Kidney capillary endothelial cell (primary cell): ENCODE data around the gene DTX3.
"Not testable (repeated sequence)": the region's sequence is repeated elsewhere in the genome, so short reads cannot be mapped to it uniquely, and the experiment has no call there.

ENCODE experiments used
- DNase-seq: peaks from one replicate; pipeline ENCODE4 v3.0.0-alpha.2; 2018; ENCODE audit warnings: low spot score

Gene DTX3

DNA sequence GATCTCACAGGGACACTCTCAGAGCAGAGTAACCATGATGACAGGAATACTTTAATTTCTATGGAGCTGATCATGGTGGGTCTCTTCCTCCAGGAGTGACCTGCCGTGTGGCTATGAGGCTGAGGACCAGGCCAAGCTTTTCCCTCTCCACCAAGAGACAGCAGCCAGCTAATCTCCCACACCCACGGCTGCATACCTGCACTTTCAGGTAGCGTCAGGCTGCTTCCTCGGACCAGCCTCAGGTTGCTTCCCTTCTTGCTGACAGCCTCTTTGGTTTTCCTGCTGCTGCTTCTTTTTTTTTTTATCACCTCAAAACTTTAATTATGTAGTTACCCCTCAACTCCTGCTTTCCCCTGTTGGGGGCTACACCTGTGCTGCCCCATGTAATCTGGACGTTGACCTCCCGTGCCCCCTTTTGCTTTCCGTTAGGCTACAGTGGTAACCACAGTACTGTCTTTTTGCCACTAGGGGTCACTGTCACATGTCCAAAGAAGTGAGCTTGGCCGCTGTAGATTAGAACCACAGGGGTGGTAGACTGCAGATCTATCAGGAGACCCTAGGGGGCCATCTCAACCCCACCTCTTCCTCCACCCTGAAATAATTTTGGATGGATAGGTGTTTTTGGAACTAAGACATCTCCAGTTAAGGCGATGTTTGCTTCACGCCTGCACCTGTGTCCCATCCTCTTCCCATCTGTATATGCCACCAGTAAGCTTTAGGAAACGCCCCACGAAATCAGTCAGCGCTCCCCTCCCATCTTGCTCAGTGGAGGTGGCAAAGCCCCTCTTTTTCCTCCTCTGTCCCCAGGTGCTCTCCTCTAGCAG, 21.4 kb upstream of the DTX3 start:
- peak; percentile 80 for DNase-seq

DNA sequence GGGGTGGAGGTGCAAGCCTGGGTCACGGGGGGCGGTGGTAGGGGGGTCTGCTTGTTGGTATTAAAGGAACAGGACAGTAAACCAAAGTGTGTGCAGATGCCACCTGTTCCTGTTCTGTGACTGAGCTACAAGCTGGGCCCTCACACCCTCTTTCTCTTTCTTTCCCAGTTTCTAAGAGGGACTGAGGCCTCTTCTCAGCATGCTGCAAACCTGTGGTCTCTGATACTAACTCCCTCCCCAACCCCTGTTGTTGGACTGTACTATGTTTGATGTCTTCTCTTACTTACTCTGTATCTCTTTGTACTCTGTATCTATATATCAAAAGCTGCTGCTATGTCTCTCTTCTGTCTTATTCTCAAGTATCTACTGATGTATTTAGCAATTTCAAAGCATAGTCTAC, 20.6 kb upstream of the DTX3 start:
- DNase-seq = no peak

DNA sequence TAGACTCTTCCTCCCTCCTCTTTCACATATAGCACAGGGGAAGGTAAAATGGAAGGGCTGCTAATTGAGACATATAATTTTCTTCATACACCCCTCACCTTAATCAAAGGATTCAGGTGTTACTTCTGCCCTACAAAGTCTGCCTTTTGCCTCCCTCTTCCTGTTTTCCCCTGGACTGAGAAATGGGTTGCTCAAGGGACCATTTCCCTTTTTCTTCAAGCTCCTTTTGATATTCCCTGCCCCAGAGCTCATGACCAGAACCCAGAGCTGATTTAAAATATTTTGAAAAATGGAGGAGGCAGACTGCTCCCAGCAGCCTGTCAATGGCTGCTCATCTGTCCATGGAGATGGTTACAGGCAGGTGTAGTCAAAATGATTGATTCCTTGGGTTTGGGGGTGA, 19.9 kb upstream of the DTX3 start:
- no peak for DNase-seq

DNA sequence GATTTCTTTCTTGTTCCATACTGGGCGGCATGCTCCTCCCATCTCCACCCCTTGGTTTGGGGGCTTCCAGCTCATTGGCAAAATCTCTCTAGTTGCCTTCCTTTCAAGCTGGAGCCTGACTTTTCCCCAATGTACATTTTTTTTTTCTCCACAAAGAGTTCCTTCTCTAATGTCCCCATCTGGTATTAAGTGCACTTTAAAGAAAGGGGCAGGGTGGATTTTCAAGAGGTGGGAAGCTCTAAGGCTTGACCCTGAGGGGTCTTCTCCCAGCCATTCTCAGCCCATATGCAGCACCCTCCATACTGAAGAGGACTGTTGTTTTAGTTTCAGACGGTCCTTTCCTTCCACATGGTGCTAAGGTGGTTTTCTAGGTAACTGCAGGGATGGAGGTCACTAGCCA, 19.5 kb upstream of the DTX3 start:
- DNase-seq = no peak

DNA sequence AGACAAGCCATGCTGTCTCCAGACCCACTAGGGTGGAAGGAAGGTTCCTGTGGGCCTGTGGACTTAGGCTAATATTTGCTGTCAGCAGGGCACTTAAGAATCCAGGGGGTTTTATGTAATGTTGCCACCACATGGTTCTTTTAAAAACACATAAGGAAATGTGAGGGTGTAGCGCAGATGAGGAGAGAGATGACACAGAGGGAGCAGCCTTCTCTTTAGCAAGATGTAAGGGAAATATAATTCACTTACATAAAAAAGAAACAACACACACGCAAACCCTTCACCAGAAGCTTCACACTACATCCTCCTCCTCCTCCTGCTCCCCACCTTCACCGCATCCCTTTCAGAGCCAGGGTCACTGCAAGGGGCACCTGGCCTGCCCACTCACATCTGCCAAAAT, 18.5 kb upstream of the DTX3 start:
- DNase-seq = no peak

DNA sequence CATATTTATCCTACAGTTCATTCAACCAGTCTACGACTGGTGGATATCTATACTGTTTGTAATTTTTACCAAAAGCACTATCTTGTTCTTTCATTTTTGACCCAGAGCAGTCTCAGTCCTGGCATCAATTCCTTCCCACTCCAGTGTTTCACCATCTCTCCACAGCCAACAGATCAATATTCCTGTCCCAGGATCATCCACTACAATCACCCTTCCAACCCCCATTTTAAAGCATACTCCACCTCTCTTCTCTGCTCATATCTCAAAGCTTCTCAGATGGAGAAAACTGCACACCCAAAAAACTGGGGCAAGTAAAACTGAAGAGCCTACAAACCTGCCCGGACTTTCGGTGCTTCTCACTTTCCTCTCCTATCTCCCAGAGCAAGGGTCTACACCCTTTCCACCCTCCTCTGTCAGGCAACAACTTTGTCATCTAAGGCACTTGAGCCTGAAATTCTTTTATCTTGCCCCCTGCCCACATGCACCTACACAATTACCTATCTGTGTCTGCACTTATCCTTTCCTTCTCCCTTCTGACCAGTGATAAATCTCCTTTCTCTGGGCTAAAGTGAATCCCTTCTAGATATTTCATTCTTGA, 17.7 kb upstream of the DTX3 start:
- no peak for DNase-seq

DNA sequence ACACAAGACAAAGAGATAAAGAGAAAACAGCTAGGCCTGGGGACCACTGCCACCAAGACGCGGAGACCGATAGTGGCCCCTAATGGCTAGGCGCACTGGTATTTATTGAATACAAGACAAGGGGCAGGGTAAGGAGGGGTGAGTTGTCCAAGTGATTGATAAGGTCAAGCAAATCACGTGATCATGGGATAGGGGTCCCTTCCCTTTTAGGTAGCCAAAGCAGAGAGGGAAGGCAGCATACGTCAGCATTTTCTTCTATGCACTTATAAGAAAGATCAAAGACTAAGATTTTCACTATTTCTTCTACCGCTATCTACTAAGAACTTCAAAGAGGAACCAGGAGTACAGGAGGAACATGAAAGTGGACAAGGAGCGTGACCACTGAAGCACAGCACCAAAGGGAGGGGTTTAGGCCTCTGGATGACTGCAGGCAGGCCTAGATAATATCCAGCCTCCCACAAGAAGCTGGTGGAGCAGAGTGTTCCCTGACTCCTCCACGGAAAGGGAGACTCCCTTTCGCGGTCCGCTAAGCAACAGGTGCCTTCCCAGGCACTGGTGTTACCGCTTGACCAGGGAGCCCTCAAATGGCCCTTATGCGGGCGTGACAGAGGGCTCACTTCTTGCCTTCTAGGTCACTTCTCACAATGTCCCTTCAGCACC, 15.5 kb upstream of the DTX3 start:
- not testable (repeated sequence) for DNase-seq

DNA sequence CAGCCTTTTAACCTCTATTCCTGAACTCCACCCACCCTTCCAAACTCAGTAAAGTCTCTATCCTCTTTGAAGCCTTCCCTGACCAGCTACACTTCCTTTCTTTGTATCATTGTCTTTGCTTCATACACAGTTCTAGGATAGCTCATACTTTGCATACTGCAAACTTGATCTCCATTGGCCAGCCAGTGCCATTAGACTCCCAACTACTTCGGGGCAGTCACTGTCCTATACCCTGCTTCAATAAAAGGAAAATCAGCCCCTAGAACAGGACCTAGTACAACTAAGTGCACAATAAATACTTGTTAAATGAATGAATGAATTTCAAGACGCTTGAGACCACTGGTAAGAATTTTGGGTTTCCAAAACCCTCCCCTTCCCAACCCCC, 14.2 kb upstream of the DTX3 start:
- no peak for DNase-seq

DNA sequence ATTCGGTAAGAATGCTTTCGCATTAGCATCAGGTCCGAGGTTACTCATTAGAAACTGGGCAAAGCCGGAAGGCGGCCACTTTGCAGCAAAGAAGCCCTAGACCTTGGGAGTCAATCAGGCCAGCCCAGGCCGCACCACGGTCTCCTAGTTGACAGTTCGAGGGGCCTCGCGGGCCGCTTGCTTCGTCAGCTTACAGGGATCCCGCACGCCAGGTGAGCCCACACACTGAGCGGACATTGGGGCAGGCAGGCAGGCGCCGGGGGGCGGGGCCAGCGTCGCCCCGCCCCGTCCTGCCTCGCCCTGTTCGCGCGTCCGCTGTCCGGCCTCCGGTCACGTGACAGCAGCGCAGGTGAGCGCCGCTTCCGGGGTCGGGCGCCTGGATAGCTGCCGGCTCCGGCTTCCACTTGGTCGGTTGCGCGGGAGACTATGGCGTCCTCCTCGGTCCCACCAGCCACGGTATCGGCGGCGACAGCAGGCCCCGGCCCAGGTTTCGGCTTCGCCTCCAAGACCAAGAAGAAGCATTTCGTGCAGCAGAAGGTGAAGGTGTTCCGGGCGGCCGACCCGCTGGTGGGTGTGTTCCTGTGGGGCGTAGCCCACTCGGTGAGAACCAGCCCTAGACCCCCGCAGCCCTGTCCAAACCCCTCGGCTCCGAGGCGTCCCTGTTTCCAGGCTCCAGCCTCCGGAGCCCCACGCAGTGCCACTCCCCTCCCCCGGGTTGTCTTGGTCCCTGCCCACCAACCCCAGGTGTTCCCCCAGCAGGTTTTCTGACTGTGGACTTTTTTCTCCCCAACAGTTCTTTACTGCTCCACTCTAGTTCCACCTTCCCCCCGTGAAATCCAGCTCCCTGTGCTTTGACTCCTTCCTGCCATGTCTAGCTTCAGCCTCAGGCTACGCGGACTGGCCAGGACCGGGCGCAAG, 13.5 kb upstream of the DTX3 start, which contains the start of gene PIP4K2C:
Gene PIP4K2C (plus strand): TSS at position 329 of the 918 bp plus-strand sequence. CDS start 98 bp downstream, at position 427.
- no peak for DNase-seq

DNA sequence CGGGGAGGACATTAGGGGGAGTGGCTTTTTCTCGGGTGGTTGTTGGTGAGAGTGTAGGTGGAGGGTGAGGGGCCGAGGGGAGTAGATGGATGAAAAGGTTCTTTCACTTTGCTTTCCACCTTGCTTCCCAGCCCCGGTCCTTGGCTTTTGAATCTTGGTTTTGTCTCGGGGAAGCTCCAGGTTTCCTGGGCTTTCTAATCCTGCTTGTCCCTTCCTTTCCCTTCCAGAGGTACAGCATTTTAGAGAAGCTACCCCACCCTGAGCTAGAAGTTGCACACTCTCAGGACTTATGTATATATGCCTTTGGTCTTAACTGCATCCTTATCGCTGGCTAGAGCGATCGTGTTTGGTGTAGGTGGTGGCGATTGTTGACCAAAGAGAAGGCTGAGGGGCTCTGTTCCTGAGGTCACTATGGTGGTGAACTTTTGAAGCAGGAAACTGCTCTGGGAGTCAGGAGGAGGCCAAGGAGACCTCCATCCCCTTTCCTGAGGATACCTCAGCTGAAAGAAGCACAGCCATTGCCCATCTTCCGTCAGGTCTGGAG, 12.8 kb upstream of the DTX3 start:
- DNase-seq = no peak

DNA sequence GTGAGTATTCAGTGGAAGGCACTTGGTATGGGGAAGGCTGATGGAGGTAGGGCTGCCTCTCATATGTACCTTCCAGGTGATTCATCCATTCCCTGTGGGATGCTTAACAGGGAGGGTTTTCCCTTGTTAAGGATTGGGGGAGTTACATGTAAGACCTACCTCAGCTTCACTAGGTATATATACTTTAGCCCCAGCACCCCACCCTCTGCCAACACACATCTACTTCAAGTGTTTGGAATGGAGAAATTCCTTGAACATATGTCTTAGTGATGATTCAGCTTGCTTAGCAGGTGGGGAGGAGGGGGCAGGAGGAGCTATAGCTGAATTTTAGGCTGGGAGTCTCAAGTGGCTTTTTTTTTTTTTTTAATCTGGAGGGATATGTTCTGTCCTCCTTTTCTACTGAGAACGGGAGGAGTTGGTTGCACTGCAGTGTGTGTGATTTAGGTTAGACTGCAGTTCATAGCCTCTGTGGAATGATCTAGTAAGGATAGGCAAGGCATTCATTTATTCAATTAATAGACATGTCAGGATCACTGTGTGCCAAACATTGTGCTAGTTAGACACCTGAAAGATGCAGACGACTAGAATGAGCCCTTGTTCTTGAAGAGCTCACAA, 12.0 kb upstream of the DTX3 start:
- no peak for DNase-seq

DNA sequence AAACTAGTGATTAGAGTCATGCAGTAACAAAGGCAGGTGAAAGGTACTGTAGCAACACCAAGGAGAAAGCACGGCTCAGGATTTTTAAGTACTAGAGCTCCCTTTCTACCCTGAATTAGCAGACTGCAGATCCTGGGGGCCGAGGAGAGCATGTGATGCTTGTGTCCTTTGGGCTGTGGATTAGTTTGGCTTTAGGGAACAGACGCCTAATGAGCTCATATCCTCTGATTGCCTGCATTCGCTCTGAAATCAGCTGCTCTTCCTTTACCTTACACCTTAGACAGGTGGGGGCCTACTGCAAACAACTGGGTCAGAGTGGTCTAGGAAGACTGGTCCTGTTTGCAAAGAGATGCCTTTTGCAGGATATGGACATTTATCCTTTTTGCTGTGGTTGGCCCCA, 11.4 kb upstream of the DTX3 start:
- DNase-seq = no peak

DNA sequence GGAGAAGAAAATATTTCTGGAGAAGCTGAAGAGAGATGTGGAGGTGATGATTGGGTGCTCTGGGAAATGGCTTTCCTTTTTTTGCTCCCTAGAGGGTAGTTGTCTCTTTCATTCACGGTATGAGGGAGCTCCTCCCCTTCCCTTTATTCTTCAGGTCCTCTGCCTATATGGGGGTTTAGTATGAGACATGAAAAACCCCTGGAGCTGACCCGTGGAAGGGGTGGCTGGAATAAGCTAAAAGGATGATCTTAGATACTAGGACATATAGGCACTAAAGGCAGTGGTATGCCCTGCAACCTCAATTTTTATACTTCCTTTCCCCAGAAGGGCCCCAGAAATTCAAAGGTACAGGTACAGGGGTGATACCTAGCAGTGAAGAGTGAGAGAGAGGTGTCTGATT, 4.2 kb upstream of the DTX3 start:
- no peak for DNase-seq

DNA sequence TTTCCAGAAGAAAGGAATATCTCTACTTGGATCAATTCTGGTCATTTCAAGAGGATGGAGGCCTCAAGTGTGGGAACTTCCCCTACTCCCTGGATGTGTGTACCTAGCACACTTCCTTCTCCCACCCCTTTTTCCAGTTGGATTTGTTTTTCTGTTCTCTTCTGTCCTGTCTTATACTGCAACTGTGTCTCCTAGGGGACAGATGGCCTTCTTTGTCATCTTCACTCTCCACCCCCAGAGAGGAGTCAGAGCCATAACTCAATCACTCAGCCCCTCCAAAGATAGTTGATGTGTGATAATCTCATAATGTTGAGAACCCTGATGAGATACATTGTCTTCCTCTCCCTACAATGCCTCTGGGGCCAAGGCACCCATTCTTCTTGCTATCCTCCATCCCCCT, 2.1 kb upstream of the DTX3 start:
- DNase-seq = no peak

DNA sequence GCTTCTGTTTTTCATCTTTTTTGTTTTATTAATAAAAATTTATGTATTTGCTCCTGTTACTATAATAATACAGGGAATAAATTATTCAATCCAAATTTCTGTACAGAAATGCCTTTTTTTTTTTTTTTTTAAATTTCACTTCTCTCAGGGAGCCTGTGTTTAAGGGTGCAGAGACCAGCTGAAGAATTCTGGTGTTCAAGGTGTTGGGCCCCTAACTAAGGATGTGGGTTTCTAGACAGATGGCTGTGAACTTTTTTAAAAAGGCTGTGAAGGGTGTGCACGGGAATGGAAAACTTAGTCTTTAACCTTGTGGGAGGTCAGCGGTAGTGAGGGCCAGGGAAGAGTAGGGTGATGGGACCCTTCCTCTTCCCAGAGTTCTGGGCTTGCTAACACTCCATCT, 1.3 kb upstream of the DTX3 start:
- no peak for DNase-seq

DNA sequence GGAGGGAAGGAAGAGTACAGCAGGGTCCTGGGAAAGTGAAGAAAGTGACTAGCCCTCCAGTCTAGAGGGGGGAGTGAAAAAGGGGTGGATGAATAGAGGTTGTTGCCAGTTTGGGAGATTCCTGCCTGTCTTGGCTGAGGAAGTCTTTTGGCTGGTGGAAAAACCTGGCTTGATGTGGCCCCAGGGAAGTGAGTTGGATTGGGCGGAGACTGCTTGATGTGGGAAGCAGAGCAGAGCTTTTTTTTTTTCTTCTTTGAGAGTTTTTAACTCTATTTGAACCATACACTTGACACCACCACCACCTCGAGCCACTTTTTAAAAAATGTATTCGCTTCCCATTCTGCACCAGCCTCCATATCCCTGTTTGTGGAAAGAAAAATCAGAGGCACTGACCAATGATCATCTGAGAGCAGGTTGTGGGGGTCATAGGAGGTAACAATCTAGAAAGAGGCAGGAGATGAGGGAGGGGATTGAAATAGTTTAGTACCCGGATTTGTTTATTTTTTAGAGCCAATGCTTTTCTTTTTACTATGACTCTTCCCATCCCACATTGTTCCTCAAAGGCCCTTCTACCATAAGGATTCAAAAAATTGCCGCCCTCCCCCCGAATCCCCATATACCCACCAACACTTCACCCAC, 690 bp upstream of the DTX3 start:
- DNase-seq = no peak

DNA sequence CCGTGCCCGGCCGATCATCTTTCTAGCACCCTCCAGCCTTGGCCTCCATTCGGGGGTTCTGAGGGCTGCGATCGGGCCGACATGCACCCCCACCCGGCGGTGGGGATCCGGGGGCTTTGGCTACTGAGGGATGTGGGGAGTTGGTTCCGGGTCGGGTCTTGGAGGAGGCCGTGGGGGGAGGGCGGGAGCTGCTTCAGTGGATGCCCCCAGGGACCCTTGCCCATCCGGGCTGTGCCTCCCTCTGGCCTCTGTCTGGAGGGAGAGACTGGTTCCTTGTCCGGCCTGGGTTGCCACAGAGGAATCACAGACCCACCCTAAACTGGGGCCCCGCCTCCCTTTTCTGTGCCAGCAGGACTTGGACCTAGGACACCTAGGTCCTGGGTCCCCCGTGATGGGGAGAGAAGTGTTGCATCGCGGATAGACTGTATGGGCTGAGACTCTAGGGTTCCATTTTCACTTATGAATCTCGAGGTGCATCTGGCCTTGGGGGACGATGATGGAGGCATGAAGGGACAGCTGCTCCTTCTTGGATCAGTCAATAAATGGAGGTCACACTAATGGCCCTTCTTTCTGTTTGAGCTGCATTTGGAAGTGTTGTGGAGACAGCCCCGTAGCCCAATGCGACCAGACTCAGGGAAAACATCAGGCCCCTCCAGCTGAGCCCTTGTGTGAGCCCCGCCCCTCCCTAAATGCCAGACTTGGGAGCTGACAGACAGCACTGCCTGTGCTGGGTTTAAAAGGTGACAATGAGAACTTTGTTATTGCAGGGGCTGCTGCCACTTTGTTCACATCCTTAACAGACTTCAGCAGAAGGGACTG, 577 bp downstream of the DTX3 start:
- DNase-seq = no peak

DNA sequence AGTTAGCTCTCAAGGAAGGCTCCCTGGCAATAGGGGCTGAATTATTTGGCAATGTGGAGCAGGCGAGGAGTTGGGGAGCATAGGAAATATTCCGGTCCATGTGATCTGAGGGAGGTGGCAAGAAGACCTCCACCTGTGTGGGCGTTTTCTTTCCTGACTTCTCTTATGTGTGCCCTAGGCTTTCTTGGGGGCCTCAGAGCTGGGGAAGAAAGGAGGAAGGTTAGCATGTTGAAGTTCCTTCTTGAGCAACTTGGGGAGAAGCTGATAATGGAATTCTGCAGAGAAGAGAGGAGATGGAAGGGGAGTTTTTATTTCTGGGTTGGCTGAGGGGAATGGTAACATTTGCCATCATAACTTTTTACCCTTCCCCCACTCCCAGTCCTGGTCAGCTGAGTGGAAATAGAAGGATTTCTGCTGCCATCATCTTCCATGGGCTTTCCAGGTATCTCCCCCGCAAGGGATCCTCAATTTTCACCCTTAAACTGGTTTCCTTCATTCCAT, 1.2 kb downstream of the DTX3 start:
- no peak for DNase-seq

DNA sequence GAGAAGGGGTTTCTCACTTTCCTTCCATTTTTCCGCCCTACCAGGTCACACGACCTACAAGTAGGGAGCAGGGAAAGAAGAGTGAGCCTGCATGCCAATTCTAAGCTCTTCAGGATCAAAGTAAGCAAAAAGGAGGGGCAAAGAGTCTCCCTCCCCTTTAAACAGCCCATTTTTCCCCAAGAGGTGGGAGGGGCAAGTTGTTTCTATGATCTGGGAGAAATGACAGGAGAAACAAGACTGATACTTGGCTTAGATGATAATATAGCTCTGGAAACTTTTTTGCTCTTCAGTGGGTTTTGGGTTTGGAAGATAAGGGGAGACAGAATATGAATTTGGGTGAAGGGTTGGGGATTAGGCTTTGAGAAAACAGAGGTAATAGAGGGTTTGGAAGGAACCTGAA, 1.8 kb downstream of the DTX3 start:
- DNase-seq = no peak

DNA sequence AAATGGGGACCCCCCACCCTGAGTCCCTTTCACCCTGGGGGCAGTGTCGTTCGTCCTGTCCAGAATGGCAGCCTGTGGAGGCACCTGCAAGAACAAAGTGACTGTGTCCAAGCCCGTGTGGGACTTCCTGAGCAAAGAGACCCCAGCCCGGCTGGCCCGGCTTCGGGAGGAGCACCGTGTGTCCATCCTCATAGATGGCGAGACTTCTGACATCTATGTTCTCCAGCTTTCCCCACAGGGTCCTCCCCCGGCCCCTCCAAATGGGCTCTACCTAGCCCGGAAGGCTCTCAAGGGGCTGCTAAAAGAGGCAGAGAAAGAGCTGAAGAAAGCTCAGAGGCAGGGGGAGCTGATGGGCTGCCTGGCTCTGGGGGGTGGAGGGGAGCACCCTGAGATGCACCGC, 2.2 kb downstream of the DTX3 start:
- no peak for DNase-seq
